Endothelial cell of umbilical vein (primary cell): ENCODE data around the gene ADAMTSL3. TPM values are rescaled to one million over a fixed set of nuclear protein-coding genes. Genes with fewer than 3 reads are reported as not detected.

ENCODE experiments used
- BruUV-seq: library from RNA; stranded (reverse); fragments of 400-500 nt; replicated peaks from 2 replicates; lab custom pipeline; 2021; lab: Mats Ljungman, UMichigan
- CTCF ChIA-PET: fragments of 300-600, 350-600 bp; sonication (Branson Sonifier 250); formaldehyde crosslinking; loops from one replicate; lab custom pipeline; 2021; ENCODE audit warnings: antibody characterized with exemption, inconsistent platforms; lab: Charles Lee
- POLR2A ChIA-PET: fragments of 300-600, 350-600 bp; sonication (Branson Sonifier 250); formaldehyde crosslinking; loops from one replicate; lab custom pipeline; 2021; ENCODE audit warnings: antibody characterized with exemption, inconsistent platforms; lab: Charles Lee
- DNase-seq: peaks from one replicate; pipeline ENCODE4 v3.0.0-alpha.2; 2011; ENCODE audit warnings: low read depth, low spot score
- FAIRE-seq: peaks from 2 replicates; lab custom pipeline; 2011; peaks lifted over from hg19 to GRCh38; lab: Jason Lieb, UNC
- H2AFZ ChIP-seq: 2 replicates; pipeline ENCODE4 v1.6.0; 2012; ENCODE audit warnings: low read depth, low read length, control low read depth, inconsistent platforms
- H3K27ac ChIP-seq: 2 replicates; pipeline ENCODE4 v1.5.1; 2011; ENCODE audit warnings: low read depth, mild to moderate bottlenecking, control low read depth, low read length, moderate library complexity; ENCODE audit not compliant: insufficient read depth
- H3K27me3 ChIP-seq, 2 experiments: 2 replicates each; pipeline versions ENCODE4 v1.6.0 to v1.6.1; 2011; ENCODE audit warnings: low read length in 2 of 2, mixed read lengths in 1 of 2; ENCODE audit not compliant: control insufficient read depth in 2 of 2, insufficient read depth in 2 of 2
- H3K36me3 ChIP-seq, 2 experiments: 2 replicates in 1 of 2; 3 replicates in 1 of 2; pipeline ENCODE4 v1.5.1; 2011; ENCODE audit warnings: low read length in 2 of 2, mild to moderate bottlenecking in 1 of 2, moderate library complexity in 1 of 2; ENCODE audit not compliant: control insufficient read depth in 2 of 2, insufficient read depth in 2 of 2; ENCODE audit errors: extremely low read depth in 1 of 2
- H3K4me1 ChIP-seq: 3 replicates; pipeline ENCODE4 v1.5.1; 2011; ENCODE audit warnings: mild to moderate bottlenecking, low read length; ENCODE audit not compliant: control insufficient read depth, insufficient read depth; ENCODE audit errors: extremely low read depth
- H3K4me2 ChIP-seq: 2 replicates; pipeline ENCODE4 v1.6.1; 2011; ENCODE audit warnings: low read length, control low read depth, mixed read lengths; ENCODE audit not compliant: insufficient read depth
- H3K4me3 ChIP-seq, 3 experiments: fragments of 200-600 bp in 1 of 3; sonication (generic), shearing (Covaris generic) in 1 of 3; replicated peaks in 1 of 3; 2 replicates each; pipeline ENCODE4 v1.5.1; 2011 to 2016; ENCODE audit warnings: control low read depth in 3 of 3, low read length in 3 of 3, mild to moderate bottlenecking in 2 of 3, inconsistent platforms in 1 of 3, low read depth in 1 of 3, moderate library complexity in 1 of 3; ENCODE audit not compliant: insufficient read depth in 1 of 3
- H3K79me2 ChIP-seq: 2 replicates; pipeline ENCODE4 v1.6.0; 2012; ENCODE audit warnings: low read length, inconsistent platforms; ENCODE audit not compliant: control insufficient read depth, insufficient read depth
- H3K9ac ChIP-seq: replicated peaks from 2 replicates; pipeline ENCODE3; 2011; ENCODE audit warnings: low read length, control low read depth; ENCODE audit not compliant: insufficient read depth; ENCODE audit errors: extremely low read depth
- H3K9me1 ChIP-seq: replicated peaks from 3 replicates; pipeline ENCODE4 v1.6.0; 2011; ENCODE audit warnings: mild to moderate bottlenecking, low read length; ENCODE audit not compliant: control insufficient read depth, insufficient read depth; ENCODE audit errors: extremely low read depth
- H3K9me3 ChIP-seq: replicated peaks from 2 replicates; pipeline ENCODE4 v1.5.1; 2012; ENCODE audit warnings: low read length, inconsistent platforms; ENCODE audit not compliant: control insufficient read depth, insufficient read depth
- H4K20me1 ChIP-seq: replicated peaks from 2 replicates; pipeline ENCODE3; 2011; ENCODE audit warnings: mild to moderate bottlenecking, low read length; ENCODE audit not compliant: control insufficient read depth, insufficient read depth; ENCODE audit errors: extremely low read depth
- CTCF ChIP-seq, 2 donors: IDR thresholded peaks; 1 replicate in 1 of 2; 2 replicates in 1 of 2; pipeline ENCODE4 v1.5.1; 2011; ENCODE audit warnings: low read length in 2 of 2, mild to moderate bottlenecking in 2 of 2, moderate library complexity in 2 of 2, control low read depth in 1 of 2, inconsistent platforms in 1 of 2, low read depth in 1 of 2; ENCODE audit not compliant: insufficient read depth in 1 of 2; ENCODE audit errors: extremely low read depth in 1 of 2
- EZH2 ChIP-seq: IDR thresholded peaks from 2 replicates; pipeline ENCODE4 v1.6.1; 2012; ENCODE audit warnings: borderline replicate concordance, low read depth, mild to moderate bottlenecking, moderate library complexity, low read length, inconsistent platforms; ENCODE audit not compliant: severe bottlenecking
- FOS ChIP-seq: IDR thresholded peaks from 2 replicates; pipeline ENCODE4 v1.6.1; 2011; ENCODE audit warnings: mild to moderate bottlenecking, low read length, moderate library complexity, borderline replicate concordance; ENCODE audit not compliant: insufficient read depth
- GATA2 ChIP-seq: IDR thresholded peaks from 2 replicates; pipeline ENCODE4 v1.7.0; 2011; ENCODE audit warnings: low read depth, mild to moderate bottlenecking, moderate library complexity, mixed read lengths, low read length; ENCODE audit not compliant: insufficient read length, insufficient read depth
- JUN ChIP-seq: IDR thresholded peaks from 2 replicates; pipeline ENCODE4 v1.6.1; 2011; ENCODE audit warnings: borderline replicate concordance, low read depth; ENCODE audit not compliant: insufficient read length, insufficient read depth
- MAX ChIP-seq: IDR thresholded peaks from 2 replicates; pipeline ENCODE4 v1.6.1; 2011; ENCODE audit not compliant: insufficient read depth, insufficient read length
- MYC ChIP-seq: IDR thresholded peaks from one replicate; pipeline ENCODE4 v1.6.1; 2011; ENCODE audit warnings: mild to moderate bottlenecking, low read depth, low read length
- POLR2A ChIP-seq: IDR thresholded peaks from 2 replicates; pipeline ENCODE4 v1.6.1; 2012; ENCODE audit warnings: low read depth, mild to moderate bottlenecking, control low read depth, low read length
- POLR2AphosphoS5 ChIP-seq: IDR thresholded peaks from 2 replicates; pipeline ENCODE4 v1.6.1; 2012; ENCODE audit warnings: low read depth, mild to moderate bottlenecking, control low read depth, low read length, moderate library complexity; ENCODE audit not compliant: insufficient read depth
- dilution Hi-C: fragments of 300-500 bp; cut with MboI; formaldehyde crosslinking; loops from one replicate; pipeline ENCODE4 v1.15.0; 2019; ENCODE audit warnings: low sequenced_read_pairs; ENCODE audit not compliant: extremely low pct_ligation_motif_present
- intact Hi-C: fragments of 100-400 bp; cut with micrococcal nuclease; formaldehyde crosslinking; loops from one replicate; pipeline ENCODE4 v1.10.0; 2022
- polyA plus RNA-seq, 4 experiments: library from polyadenylated mRNA; depleted of rRNA in 3 of 4; stranded (reverse) in 3 of 4; unstranded in 1 of 4; fragments of >200 nt; gene quantifications; 2 replicates each; pipeline versions ENCODE4 v1.2.1 to v1.2.3, GENCODE V29; 2011 to 2012; ENCODE audit warnings: missing spikeins in 1 of 4
- total RNA-seq: library from RNA; stranded (reverse); gene quantifications from 2 replicates; pipeline ENCODE4 v1.2.3, GENCODE V29; 2021

The ADAMTSL3 gene
- total and polyA plus RNA-seq, 2 donors (not counting 3 experiments of a cell fraction or from before 2014, with no cell fraction given) = not detected

- H3K9ac ChIP-seq = no peak overlapping the region
- no peaks in the 10 kb centered on the region for H3K9me3 ChIP-seq
- no peak overlapping the region for H3K27ac ChIP-seq
- H3K27me3 ChIP-seq = no peaks in the 10 kb centered on the region
- no peak overlapping the region for H2AFZ ChIP-seq
- TF ChIP-seq JUN (no peak), FOS (no peak)
- H3K9me1 ChIP-seq = no peaks in the 10 kb centered on the region
- dilution Hi-C loops (no loop called here), intact Hi-C loops (no loop called here)
- H3K79me2 ChIP-seq = no peaks in the 10 kb centered on the region
- H3K36me3 ChIP-seq = no peaks in the 10 kb centered on the region
- DNase-seq = no peak
- no peak for FAIRE-seq
- ChIA-PET POLR2A (no interaction called here), CTCF (no interaction called here)
- H3K4me2 ChIP-seq = no peak overlapping the region
- no TSS peak for BruUV-seq
- H3K4me1 ChIP-seq = no peaks in the 10 kb centered on the region
- no peak overlapping the region for H3K4me3 ChIP-seq
- H4K20me1 ChIP-seq = no peaks in the 10 kb centered on the region
These were observed 42.8 kb upstream of the ADAMTSL3 start for GRCh38 chr15:83610901-83611685.

- ChIA-PET CTCF (no interaction called here), POLR2A (no interaction called here)
- no peaks in the 10 kb centered on the region for H3K4me1 ChIP-seq
- DNase-seq (no peak), FAIRE-seq (no peak)
- H3K9ac ChIP-seq = no peak overlapping the region
- no peak overlapping the region for H3K27ac ChIP-seq
- dilution Hi-C loops = no loop called here
- TF ChIP-seq FOS (no peak), MYC (no peak), EZH2 (no peak), JUN (no peak), CTCF (IDR thresholded peaks at IDR 0.05; ENCODE audit: extremely low read depth in 1 of 2, insufficient read depth in 1 of 2, low read depth in 1 of 2, low read length in 2 of 2) (no peak), GATA2 (no peak), MAX (no peak), POLR2A (no peak), POLR2AphosphoS5 (no peak)
- no peak overlapping the region for H2AFZ ChIP-seq
- intact Hi-C loops = no loop called here
- no peaks in the 10 kb centered on the region for H3K36me3 ChIP-seq
- no peaks in the 10 kb centered on the region for H3K9me3 ChIP-seq
- no peaks in the 10 kb centered on the region for H4K20me1 ChIP-seq
- no peak overlapping the region for H3K4me3 ChIP-seq
- H3K27me3 ChIP-seq = no peaks in the 10 kb centered on the region
- no peaks in the 10 kb centered on the region for H3K9me1 ChIP-seq
- no peak overlapping the region for H3K4me2 ChIP-seq
- no TSS peak for BruUV-seq
- no peaks in the 10 kb centered on the region for H3K79me2 ChIP-seq
These were observed 41.7 kb upstream of the ADAMTSL3 start for GRCh38 chr15:83612226-83612625.
